SK-N-SH (cell line): ENCODE data around the gene MAP7D2. TPM values are rescaled to one million over a fixed set of nuclear protein-coding genes. Genes with fewer than 3 reads are reported as not detected.

Source experiments
- CTCF ChIA-PET: fragments of 300-600, 350-600 bp; formaldehyde crosslinking; extraction: SDS; loops from one replicate; lab custom pipeline; 2021; lab: Yijun Ruan, JAX
- POLR2A ChIA-PET: fragments of 350-600 bp; sonication (Branson Sonifier 250); formaldehyde crosslinking; extraction: SDS; loops from one replicate; lab custom pipeline; 2020; ENCODE audit warnings: antibody characterized with exemption, inconsistent platforms; lab: Yijun Ruan, JAX
- DNase-seq: peaks from one replicate; pipeline ENCODE4 v3.0.0; 2012
- H2AFZ ChIP-seq: fragments of 200-600 bp; sonication (generic); 2 replicates; pipeline ENCODE4 v1.8.1; 2016; ENCODE audit warnings: antibody characterized with exemption, mild to moderate bottlenecking, low read depth
- H3F3A ChIP-seq: fragments of 200-600 bp; sonication (generic); replicated peaks from 2 replicates; pipeline ENCODE3; 2016; ENCODE audit warnings: antibody characterized with exemption, mild to moderate bottlenecking; ENCODE audit not compliant: insufficient read depth
- H3K27ac ChIP-seq, 2 experiments: fragments of 200-500 bp in 1 of 2; fragments of 200-600 bp in 1 of 2; sonication (Bioruptor generic) in 1 of 2; sonication (generic), shearing (Covaris generic) in 1 of 2; 2 replicates each; pipeline versions ENCODE4 v1.5.1 to v1.6.1; 2014 to 2016; ENCODE audit warnings: low read depth in 2 of 2, inconsistent platforms in 1 of 2, low read length in 1 of 2, mild to moderate bottlenecking in 1 of 2, mixed read lengths in 1 of 2
- H3K27me3 ChIP-seq: fragments of 200-600 bp; sonication (generic), shearing (Covaris generic); 2 replicates; pipeline ENCODE4 v1.6.1; 2016; ENCODE audit warnings: mixed run types; ENCODE audit not compliant: insufficient read depth
- H3K36me3 ChIP-seq, 2 experiments: fragments of 200-500 bp in 1 of 2; fragments of 200-600 bp in 1 of 2; sonication (Bioruptor generic) in 1 of 2; sonication (generic) in 1 of 2; replicated peaks in 1 of 2; 2 replicates each; pipeline versions ENCODE3 to v1.5.1; 2014 to 2016; ENCODE audit warnings: low read length in 1 of 2, mild to moderate bottlenecking in 1 of 2; ENCODE audit not compliant: insufficient read depth in 2 of 2, control insufficient read depth in 1 of 2
- H3K4me1 ChIP-seq, 2 experiments: fragments of 200-500 bp in 1 of 2; fragments of 200-600 bp in 1 of 2; sonication (Bioruptor generic) in 1 of 2; sonication (generic), shearing (Covaris generic) in 1 of 2; 2 replicates each; pipeline versions ENCODE4 v1.5.1 to v1.6.1; 2014 to 2016; ENCODE audit warnings: low read depth in 1 of 2, low read length in 1 of 2, mixed run types in 1 of 2; ENCODE audit not compliant: insufficient read depth in 2 of 2, control insufficient read depth in 1 of 2
- H3K4me2 ChIP-seq: fragments of 200-600 bp; sonication (generic), shearing (Covaris generic); 2 replicates; pipeline ENCODE4 v1.6.1; 2017; ENCODE audit warnings: mixed run types
- H3K4me3 ChIP-seq, 2 experiments: fragments of 200-500 bp in 1 of 2; fragments of 200-600 bp in 1 of 2; sonication (Bioruptor generic) in 1 of 2; sonication (generic), shearing (Covaris generic) in 1 of 2; 2 replicates each; pipeline versions ENCODE4 v1.5.1 to v1.8.1; 2014 to 2016; ENCODE audit warnings: low read depth in 2 of 2, inconsistent platforms in 1 of 2, low read length in 1 of 2, mild to moderate bottlenecking in 1 of 2, mixed read lengths in 1 of 2, moderate library complexity in 1 of 2
- H3K79me2 ChIP-seq: fragments of 200-600 bp; sonication (generic); 2 replicates; pipeline ENCODE4 v1.8.1; 2017; ENCODE audit warnings: mild to moderate bottlenecking; ENCODE audit not compliant: insufficient read depth
- H3K9ac ChIP-seq: fragments of 200-600 bp; sonication (generic); 2 replicates; pipeline ENCODE4 v1.6.1; 2017; ENCODE audit warnings: mixed run types
- H3K9me2 ChIP-seq: fragments of 200-600 bp; sonication (generic); 2 replicates; pipeline ENCODE4 v1.6.1; 2017; ENCODE audit warnings: mixed run types
- H3K9me3 ChIP-seq: fragments of 200-600 bp; sonication (generic); 2 replicates; pipeline ENCODE4 v1.6.1; 2017; ENCODE audit warnings: mixed run types, mild to moderate bottlenecking, moderate library complexity
- H4K20me1 ChIP-seq: fragments of 200-600 bp; sonication (generic); 2 replicates; pipeline ENCODE4 v1.6.1; 2017; ENCODE audit warnings: mild to moderate bottlenecking, mixed run types; ENCODE audit not compliant: insufficient read depth
- CHD2 ChIP-seq: fragments of 150-350 bp; IDR thresholded peaks from 2 replicates; pipeline ENCODE4 v1.6.1; 2018; ENCODE audit warnings: low read length; ENCODE audit not compliant: partially characterized antibody
- ELF1 ChIP-seq: IDR thresholded peaks from 2 replicates; pipeline ENCODE4 v1.4.0; 2012
- FOSL2 ChIP-seq: IDR thresholded peaks from 2 replicates; pipeline ENCODE4 v1.4.0; 2012; ENCODE audit warnings: low read depth, mild to moderate bottlenecking, moderate library complexity, borderline replicate concordance
- FOXJ3 ChIP-seq: sonication (generic); formaldehyde crosslinking; IDR thresholded peaks from 2 replicates; pipeline ENCODE4 v1.5.1; 2020; ENCODE audit warnings: mild to moderate bottlenecking, missing genetic modification reagents
- FOXM1 ChIP-seq: IDR thresholded peaks from 2 replicates; pipeline ENCODE4 v1.4.0; 2012; ENCODE audit warnings: low read depth, mild to moderate bottlenecking
- JUND ChIP-seq: IDR thresholded peaks from 2 replicates; pipeline ENCODE4 v1.4.0; 2012
- MXI1 ChIP-seq: IDR thresholded peaks from 2 replicates; pipeline ENCODE4 v1.6.1; 2012; ENCODE audit warnings: mild to moderate bottlenecking, low read depth, low read length, improper control_type of control experiment
- NRF1 ChIP-seq: IDR thresholded peaks from 2 replicates; pipeline ENCODE4 v1.6.1; 2012; ENCODE audit warnings: low read depth, mild to moderate bottlenecking, low read length
- RFX5 ChIP-seq: IDR thresholded peaks from 2 replicates; pipeline ENCODE4 v1.6.1; 2012; ENCODE audit warnings: mild to moderate bottlenecking, improper control_type of control experiment, low read length
- SIN3A ChIP-seq: IDR thresholded peaks from 2 replicates; pipeline ENCODE4 v1.6.1; 2012; ENCODE audit warnings: low read depth, mild to moderate bottlenecking, low read length, moderate library complexity, borderline replicate concordance
- SMC3 ChIP-seq: IDR thresholded peaks from 2 replicates; pipeline ENCODE4 v1.6.1; 2012; ENCODE audit warnings: low read depth, low read length, improper control_type of control experiment
- TAF1 ChIP-seq: IDR thresholded peaks from 2 replicates; pipeline ENCODE4 v1.6.1; 2012; ENCODE audit warnings: low read depth, mild to moderate bottlenecking, low read length, moderate library complexity, borderline replicate concordance
- TCF12 ChIP-seq: IDR thresholded peaks from 2 replicates; pipeline ENCODE4 v1.4.0; 2012
- WGBS: methylation state at CpG from one replicate; pipeline ENCODE4 v1.1.6; 2017; ENCODE audit warnings: low lambda C conversion rate; 5-methylcytosine and 5-hydroxymethylcytosine counted together
- polyA plus RNA-seq, 3 experiments: library from polyadenylated mRNA; depleted of rRNA; stranded (reverse); fragments of >200 nt; gene quantifications; 2 replicates each; pipeline ENCODE4 v1.2.3, GENCODE V29; 2012
- TF ChIP-seq, protein P1 (sequence below): IDR thresholded peaks from 2 replicates; pipeline ENCODE4; 2012
- TF ChIP-seq, protein P2 (sequence below): IDR thresholded peaks from 2 replicates; pipeline ENCODE4 v1.6.1; 2012; ENCODE audit warnings: mild to moderate bottlenecking, low read depth, low read length, moderate library complexity
- TF ChIP-seq, protein P3 (sequence below): fragments of 200-600 bp; sonication (generic); IDR thresholded peaks from 2 replicates; pipeline ENCODE4 v1.6.1; 2017; ENCODE audit warnings: antibody characterized with exemption, mild to moderate bottlenecking, moderate library complexity
- TF ChIP-seq, protein P4 (sequence below): fragments of 150-350 bp; IDR thresholded peaks from 2 replicates; pipeline ENCODE4 v1.6.1; 2016; ENCODE audit warnings: mild to moderate bottlenecking, low read depth, low read length
- TF ChIP-seq, protein P5 (sequence below): IDR thresholded peaks from 2 replicates; pipeline ENCODE4 v1.4.0; 2012; ENCODE audit warnings: low read depth, borderline replicate concordance

MAP7D2 gene
- polyA plus RNA-seq, 1 of the 3 experiments (the other 2 are of a cell fraction) = 2.7 TPM

DNA sequence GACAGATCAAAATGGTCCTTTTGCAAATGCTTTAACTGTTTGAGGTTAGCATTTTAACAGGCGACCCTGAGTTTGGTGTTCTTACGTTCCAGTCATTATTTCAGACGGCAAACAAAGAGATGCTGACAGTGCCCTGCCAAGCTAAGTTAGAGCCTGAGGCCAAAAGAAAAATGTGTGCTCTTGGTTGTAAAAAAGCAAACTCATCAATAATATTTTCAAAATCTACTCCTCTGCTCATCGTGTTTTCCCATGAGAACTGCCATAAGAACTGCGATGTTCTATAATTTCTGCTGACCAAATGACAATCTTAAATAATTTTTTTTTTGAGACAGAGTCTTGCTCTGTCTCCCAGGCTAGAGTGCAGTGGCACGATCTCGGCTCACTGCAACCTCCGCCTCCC lies 63.2 kb downstream of the MAP7D2 start:
- H3F3A ChIP-seq = no peaks in the 10 kb centered on the region
- H3K4me1 ChIP-seq = no peaks in the 10 kb centered on the region; a peak in 1 of 4 replicates
- no peaks in the 10 kb centered on the region for H3K9me3 ChIP-seq
- H3K9me2 ChIP-seq = no peaks in the 10 kb centered on the region
- no peak for TF ChIP-seq NRF1
- TF ChIP-seq SIN3A = no peak
- TF ChIP-seq, protein P1, sequence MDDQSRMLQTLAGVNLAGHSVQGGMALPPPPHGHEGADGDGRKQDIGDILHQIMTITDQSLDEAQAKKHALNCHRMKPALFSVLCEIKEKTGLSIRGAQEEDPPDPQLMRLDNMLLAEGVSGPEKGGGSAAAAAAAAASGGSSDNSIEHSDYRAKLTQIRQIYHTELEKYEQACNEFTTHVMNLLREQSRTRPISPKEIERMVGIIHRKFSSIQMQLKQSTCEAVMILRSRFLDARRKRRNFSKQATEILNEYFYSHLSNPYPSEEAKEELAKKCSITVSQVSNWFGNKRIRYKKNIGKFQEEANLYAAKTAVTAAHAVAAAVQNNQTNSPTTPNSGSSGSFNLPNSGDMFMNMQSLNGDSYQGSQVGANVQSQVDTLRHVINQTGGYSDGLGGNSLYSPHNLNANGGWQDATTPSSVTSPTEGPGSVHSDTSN = no peak
- no peak for TF ChIP-seq CHD2
- no peak for TF ChIP-seq ELF1
- TF ChIP-seq FOXJ3 (CRISPR knock-in tag) = no peak
- no peak for TF ChIP-seq TCF12
- TF ChIP-seq RFX5 = no peak
- TF ChIP-seq, protein P2, sequence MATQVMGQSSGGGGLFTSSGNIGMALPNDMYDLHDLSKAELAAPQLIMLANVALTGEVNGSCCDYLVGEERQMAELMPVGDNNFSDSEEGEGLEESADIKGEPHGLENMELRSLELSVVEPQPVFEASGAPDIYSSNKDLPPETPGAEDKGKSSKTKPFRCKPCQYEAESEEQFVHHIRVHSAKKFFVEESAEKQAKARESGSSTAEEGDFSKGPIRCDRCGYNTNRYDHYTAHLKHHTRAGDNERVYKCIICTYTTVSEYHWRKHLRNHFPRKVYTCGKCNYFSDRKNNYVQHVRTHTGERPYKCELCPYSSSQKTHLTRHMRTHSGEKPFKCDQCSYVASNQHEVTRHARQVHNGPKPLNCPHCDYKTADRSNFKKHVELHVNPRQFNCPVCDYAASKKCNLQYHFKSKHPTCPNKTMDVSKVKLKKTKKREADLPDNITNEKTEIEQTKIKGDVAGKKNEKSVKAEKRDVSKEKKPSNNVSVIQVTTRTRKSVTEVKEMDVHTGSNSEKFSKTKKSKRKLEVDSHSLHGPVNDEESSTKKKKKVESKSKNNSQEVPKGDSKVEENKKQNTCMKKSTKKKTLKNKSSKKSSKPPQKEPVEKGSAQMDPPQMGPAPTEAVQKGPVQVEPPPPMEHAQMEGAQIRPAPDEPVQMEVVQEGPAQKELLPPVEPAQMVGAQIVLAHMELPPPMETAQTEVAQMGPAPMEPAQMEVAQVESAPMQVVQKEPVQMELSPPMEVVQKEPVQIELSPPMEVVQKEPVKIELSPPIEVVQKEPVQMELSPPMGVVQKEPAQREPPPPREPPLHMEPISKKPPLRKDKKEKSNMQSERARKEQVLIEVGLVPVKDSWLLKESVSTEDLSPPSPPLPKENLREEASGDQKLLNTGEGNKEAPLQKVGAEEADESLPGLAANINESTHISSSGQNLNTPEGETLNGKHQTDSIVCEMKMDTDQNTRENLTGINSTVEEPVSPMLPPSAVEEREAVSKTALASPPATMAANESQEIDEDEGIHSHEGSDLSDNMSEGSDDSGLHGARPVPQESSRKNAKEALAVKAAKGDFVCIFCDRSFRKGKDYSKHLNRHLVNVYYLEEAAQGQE = no peak
- TF ChIP-seq FOXM1 = no peak
- TF ChIP-seq, protein P3, sequence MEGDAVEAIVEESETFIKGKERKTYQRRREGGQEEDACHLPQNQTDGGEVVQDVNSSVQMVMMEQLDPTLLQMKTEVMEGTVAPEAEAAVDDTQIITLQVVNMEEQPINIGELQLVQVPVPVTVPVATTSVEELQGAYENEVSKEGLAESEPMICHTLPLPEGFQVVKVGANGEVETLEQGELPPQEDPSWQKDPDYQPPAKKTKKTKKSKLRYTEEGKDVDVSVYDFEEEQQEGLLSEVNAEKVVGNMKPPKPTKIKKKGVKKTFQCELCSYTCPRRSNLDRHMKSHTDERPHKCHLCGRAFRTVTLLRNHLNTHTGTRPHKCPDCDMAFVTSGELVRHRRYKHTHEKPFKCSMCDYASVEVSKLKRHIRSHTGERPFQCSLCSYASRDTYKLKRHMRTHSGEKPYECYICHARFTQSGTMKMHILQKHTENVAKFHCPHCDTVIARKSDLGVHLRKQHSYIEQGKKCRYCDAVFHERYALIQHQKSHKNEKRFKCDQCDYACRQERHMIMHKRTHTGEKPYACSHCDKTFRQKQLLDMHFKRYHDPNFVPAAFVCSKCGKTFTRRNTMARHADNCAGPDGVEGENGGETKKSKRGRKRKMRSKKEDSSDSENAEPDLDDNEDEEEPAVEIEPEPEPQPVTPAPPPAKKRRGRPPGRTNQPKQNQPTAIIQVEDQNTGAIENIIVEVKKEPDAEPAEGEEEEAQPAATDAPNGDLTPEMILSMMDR = no peak
- TF ChIP-seq FOSL2 = no peak
- no peak for TF ChIP-seq SMC3
- TF ChIP-seq, protein P4, sequence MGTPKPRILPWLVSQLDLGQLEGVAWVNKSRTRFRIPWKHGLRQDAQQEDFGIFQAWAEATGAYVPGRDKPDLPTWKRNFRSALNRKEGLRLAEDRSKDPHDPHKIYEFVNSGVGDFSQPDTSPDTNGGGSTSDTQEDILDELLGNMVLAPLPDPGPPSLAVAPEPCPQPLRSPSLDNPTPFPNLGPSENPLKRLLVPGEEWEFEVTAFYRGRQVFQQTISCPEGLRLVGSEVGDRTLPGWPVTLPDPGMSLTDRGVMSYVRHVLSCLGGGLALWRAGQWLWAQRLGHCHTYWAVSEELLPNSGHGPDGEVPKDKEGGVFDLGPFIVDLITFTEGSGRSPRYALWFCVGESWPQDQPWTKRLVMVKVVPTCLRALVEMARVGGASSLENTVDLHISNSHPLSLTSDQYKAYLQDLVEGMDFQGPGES = no peak
- TF ChIP-seq, protein P5, sequence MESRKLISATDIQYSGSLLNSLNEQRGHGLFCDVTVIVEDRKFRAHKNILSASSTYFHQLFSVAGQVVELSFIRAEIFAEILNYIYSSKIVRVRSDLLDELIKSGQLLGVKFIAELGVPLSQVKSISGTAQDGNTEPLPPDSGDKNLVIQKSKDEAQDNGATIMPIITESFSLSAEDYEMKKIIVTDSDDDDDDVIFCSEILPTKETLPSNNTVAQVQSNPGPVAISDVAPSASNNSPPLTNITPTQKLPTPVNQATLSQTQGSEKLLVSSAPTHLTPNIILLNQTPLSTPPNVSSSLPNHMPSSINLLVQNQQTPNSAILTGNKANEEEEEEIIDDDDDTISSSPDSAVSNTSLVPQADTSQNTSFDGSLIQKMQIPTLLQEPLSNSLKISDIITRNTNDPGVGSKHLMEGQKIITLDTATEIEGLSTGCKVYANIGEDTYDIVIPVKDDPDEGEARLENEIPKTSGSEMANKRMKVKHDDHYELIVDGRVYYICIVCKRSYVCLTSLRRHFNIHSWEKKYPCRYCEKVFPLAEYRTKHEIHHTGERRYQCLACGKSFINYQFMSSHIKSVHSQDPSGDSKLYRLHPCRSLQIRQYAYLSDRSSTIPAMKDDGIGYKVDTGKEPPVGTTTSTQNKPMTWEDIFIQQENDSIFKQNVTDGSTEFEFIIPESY = no peak
- no peak for TF ChIP-seq TAF1
- no peak for TF ChIP-seq MXI1
- TF ChIP-seq JUND = no peak
- POLR2A ChIA-PET = no interaction called here
- H3K36me3 ChIP-seq = no peaks in the 10 kb centered on the region
- H2AFZ ChIP-seq = no peak overlapping the region
- CTCF ChIA-PET = no interaction called here
- 54% methylated on average over 8 of the region's 8 CpGs for WGBS
- no peak overlapping the region for H3K9ac ChIP-seq
- H3K79me2 ChIP-seq = no peaks in the 10 kb centered on the region
- DNase-seq = no peak
- peaks cover 4% of the 10 kb centered on the region; the same call in 1 of the 2 replicates for H3K27me3 ChIP-seq
- no peak overlapping the region for H3K4me3 ChIP-seq
- no peak overlapping the region for H3K27ac ChIP-seq
- H4K20me1 ChIP-seq = no peaks in the 10 kb centered on the region
- H3K4me2 ChIP-seq = no peak overlapping the region
